ENCODE measurements around the gene ADAMTSL1. TPM values are rescaled to one million over a fixed set of nuclear protein-coding genes. Genes with fewer than 3 reads are reported as not detected.

The ADAMTSL1 gene
- polyA plus RNA-seq, 12 donors = 8.4 to 25.2 (median 16.0) TPM; not detected in 1

DNA sequence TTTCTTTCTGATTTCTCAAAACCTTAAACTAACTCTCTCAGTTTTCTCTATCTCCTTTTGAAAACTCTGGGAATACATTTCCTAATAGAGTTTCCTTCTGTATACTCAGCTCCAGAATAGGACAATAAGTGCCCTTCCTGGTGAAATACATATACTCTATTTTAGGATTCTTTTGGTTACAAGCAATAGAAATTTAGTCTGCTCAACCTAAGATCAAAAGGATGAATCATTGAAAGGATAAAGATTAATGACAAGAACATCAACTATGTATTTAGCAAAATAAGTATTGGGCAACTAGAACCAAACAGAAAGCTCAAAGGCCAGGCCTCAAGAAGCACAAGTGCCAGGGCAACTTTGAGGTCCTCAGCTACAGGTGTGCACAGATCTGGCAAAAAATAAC lies 127.1 kb downstream of the ADAMTSL1 start:
- no peak for DNase-seq

DNA sequence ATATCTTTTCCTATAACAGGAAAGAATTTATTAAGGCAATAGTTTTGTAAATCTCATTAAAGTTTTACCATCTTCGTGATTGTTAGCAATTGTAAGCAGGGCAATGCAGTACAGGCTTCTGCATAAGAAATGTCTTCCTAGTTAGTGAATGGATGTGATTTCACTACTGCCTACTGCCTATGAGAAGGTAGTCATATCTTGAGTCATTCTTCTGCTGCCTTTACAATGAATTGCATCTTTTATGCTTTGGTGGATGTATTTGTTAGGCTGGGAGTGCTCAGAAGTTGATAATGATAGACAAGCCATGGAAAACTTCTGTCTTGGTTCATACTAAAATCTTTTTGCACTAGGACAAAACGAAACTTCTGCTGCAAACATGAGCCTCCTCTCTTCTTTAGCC lies 128.0 kb downstream of the ADAMTSL1 start:
- DNase-seq = no peak

DNA sequence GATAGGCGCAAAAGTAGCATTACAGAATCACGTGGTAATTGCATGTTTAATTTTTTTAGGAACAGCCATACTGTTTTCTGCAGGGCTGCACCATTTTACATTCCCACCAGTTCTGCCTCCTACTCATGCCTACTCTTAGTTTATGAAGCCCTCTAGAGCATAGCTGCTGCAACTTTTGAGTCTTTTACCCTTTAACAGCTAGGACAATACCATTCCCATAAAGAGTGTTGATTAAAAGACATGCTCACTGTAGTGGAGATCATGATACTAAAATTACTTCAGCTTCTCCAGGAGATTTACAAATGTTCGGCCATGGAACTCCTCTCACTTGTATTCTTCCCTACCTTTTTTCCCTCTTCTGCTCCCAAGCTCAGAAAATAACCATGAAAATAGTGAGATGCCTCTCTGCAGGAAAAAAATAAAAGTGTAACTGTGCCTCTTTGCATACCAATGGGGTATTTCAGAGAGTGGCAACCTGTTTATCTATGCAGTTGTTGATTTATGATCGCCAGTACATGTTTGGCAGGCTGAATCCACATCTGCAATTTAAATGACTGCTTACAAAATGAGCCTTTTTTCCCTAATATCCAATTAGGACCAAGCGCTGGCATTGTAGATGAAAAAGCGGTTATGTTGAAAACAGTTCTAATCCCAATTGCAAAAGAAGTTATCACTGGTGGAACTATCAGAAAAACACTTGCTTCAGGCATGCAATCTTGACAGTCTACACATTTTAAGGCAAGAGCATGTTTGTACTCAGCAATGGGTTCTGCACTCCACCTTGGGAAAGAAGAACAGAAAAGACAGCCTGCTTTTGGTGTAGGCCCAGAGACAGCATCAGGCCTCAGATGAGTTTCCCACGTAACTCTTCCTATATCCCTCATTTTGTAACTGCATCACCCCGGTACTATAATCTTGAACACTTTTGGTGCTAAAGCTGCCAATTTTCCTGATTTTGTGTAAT lies 131.1 kb downstream of the ADAMTSL1 start:
- no peak for DNase-seq

DNA sequence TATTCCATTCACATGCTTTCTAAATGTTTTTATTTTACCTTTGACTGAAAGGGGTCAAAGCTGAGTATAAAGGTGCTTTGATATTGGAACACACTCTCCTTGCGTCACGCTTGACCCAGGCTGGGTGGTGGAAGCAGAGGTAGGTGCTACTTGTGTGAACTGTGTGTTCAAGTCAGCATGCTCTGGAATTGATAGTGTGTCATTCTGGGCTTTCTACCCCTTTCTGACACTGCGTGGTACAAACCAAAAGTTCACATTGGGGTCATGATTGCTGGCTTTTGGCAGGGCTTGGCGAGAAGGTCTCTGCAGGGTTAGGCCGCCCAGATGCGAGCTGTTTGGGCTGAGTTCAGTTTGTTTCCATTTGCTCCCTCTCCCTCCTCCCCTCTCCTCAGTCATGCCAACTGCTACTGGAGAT lies 131.8 kb downstream of the ADAMTSL1 start:
- peak; percentile 61 for DNase-seq

DNA sequence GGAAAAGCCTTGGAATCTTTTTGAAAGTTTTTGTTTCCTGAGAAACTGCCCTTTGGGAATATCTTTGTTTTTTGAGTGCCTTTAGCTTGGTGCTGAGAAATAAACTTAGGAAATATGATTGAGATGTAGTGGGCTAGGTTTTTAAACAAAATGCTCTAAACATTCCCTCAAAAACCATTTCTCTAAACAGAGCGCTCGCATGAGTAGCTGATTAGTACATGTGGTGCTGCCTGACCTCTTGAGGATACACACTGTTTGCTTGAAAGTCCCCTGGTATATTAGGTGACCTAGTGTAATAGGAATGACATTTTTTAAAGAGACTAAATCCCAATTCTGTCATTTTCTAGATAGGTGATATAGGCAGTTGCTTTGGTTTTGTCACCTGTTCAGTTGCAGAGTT lies 132.3 kb downstream of the ADAMTSL1 start:
- no peak for DNase-seq

DNA sequence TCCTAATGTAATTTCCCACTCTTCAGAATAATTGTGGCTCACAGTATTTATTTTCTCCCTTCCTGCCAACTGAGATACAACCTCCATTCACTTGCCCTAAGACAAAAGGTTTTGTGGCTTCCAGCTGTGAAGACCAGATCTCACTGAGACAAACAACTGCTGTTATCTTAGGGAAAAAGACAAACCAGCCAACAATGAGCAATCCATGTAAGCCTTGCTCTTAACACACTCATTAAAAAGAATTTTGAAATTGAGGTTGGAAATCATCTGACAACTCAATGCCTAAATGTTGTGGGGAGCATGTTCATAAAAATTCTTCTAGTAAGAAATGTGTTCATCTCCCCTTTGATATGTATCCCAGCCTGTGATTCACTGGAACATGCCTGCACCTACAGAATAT lies 132.9 kb downstream of the ADAMTSL1 start:
- DNase-seq = no peak

DNA sequence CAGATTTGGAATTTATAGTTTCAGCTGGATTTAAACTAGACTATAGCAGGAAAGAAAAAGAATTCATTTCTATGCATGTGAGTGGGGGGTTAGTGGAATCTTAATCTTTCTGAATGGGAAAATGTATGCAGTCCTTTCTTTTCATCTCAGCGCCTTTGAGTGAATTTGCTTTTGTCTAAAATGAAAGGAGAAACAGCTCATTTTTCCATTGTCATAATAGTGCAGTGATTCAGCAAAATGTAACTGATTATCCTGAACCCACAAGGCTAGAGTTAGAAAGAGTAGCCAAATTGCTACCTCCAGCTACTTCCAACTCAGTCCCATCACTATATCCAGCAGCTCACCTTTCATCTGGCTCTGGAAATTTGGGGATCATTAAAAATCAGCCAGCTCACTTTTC lies 134.4 kb downstream of the ADAMTSL1 start:
- DNase-seq = no peak

DNA sequence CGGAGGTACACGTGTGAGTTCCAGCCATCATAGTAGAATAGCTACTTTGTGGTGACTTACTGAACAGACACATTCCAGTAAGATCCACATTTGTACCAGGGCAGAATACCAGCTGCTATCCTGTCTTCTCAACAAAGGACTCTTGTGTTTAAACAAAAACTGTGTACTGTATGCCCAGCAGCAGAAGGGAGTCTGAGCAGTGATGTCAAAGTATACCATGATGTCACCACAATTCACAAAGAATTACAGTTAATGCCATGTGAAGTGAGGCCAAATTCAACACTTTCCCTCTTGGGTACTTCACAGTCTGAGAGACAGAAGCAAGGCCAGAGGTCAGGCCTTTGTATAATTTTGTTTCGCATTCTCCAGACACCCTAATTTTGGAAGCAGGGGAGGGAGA lies 137.0 kb downstream of the ADAMTSL1 start:
- peak; percentile 43 for DNase-seq

DNA sequence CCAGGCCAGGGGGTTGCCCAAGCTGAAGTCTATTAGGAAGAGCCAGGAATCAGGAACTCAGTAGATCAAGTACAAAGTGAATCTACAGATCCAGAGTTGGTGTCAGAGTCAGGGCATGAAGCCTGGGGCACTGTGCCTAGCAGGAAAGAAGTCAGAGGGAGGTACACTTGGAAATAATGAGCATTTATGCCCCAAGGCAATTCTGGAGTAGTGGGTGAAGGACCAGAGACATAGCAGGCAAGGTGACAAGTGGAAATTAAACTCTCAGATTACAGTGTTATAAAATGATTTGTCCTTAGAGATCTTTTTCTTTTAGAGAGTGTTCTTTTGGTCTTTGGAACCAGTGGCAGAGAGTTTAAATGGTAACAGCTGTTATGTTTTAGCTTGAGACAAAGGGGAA lies 138.0 kb downstream of the ADAMTSL1 start:
- no peak for DNase-seq

DNA sequence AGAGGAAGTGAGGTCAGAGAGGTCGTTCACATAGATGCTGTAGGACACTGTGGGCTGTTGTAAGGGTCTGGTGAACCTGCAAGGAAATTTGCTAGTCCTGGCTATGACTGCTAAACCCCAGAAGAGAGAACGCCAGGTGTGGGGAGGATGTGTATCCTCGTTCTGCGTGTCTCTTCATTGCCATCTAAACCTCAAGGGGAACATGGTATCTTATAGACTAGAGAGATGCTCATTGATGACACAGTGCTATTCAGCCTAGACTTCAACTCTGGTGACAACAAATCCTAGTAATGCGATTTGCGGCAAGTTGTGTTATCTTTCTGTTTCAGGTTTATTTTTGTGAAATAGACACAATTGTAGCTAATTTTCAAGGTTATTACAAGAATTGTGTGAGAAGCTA lies 140.2 kb downstream of the ADAMTSL1 start:
- DNase-seq = no peak

DNA sequence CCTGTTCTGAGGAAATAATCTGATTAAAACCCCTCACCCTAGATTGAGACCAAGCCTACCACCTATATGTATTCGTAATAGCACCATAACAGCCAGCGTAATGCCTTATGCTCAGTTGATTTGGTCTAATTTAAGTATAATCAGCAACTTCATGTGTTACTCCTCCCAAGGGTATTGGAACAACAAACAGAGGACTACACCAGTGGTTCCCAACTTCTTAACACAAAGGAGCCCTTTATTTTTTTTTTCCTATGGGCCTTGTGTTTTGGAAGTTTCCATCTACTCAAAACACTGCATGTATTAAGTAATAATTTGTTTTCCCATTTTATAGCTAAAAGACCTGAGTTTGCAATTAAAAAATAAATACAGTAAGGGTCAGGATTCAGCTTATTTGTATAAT lies 140.7 kb downstream of the ADAMTSL1 start:
- DNase-seq = no peak

DNA sequence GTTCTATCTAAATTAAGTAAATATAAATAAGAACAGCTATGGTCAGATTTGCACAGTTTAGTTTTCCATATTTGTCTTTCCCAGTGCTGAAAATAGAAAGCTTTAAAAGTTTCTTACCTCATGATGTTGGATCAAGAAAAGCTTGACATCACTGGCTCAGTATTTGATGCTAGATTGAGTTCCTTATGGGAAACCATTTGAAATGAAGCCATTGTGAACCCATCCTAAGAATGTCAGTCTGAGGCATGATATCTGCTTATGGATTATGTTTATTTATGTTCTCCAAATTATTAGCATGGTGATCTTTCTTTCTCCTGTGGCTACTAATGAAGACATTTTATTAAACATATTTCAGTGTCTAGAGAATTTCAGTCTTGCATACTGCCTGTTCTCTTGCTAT lies 143.0 kb downstream of the ADAMTSL1 start:
- no peak for DNase-seq

DNA sequence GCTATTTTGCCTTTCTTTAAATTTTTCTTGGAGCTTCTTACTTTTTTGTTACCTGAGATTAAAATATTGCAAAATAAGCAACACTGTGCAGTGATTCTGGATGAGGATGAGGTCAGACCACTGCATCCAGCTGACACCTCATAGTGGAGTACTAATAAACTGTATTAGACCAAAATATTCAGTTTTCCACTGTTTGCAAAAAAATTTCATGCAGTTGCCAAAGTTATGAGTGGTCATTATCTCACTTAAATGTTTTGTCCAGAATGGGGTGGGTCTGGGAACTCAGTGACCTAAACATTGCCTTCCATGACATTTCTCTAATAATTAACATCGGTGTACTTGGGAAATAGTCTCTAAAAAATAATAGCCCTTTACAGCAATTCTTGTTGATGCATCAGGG lies 143.8 kb downstream of the ADAMTSL1 start:
- no peak for DNase-seq

DNA sequence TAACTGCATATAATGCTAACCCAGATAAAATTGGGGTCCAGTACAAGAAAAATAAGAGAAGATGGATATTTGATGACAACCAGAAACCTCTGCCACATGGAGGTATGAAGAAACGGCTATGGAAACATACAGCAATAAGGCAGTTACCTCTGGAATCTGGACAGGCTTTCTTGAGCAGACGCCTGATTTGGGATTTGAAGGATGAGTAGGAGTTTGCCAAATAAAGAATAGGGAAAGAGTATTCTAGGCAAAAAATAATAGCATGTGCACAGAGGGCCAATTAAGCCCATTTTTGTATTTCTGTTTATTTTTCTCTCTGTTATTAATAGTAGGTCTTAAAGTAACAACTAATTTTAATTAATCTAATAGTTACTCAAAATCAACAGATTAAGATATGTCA lies 144.9 kb downstream of the ADAMTSL1 start:
- no peak for DNase-seq

DNA sequence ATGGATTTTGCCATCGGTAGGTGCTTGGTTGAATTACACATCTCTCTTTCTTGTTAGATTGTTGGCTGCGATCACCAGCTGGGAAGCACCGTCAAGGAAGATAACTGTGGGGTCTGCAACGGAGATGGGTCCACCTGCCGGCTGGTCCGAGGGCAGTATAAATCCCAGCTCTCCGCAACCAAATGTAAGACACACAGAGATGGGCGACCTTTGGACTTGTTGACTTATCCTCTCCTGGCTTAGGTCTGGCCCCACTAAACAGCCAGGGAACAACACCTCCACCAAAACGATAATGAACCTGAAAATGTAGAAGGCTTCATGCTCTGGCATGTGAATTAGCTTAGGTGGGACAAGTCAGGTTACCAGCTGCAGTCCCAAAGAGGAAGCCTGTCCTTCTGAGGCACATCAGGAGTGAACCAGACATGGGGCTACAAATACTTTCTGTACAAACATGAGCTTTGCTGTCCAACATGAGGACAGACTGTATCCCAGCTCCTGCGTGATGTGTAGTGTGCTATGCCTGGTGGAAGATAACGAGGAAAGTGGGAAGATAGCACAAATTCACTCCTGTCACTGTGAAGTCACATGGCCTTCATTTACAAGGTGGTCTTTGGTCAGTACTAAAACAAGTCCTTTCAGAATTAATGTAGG lies 148.4 kb downstream of the ADAMTSL1 start:
- no peak for DNase-seq

DNA sequence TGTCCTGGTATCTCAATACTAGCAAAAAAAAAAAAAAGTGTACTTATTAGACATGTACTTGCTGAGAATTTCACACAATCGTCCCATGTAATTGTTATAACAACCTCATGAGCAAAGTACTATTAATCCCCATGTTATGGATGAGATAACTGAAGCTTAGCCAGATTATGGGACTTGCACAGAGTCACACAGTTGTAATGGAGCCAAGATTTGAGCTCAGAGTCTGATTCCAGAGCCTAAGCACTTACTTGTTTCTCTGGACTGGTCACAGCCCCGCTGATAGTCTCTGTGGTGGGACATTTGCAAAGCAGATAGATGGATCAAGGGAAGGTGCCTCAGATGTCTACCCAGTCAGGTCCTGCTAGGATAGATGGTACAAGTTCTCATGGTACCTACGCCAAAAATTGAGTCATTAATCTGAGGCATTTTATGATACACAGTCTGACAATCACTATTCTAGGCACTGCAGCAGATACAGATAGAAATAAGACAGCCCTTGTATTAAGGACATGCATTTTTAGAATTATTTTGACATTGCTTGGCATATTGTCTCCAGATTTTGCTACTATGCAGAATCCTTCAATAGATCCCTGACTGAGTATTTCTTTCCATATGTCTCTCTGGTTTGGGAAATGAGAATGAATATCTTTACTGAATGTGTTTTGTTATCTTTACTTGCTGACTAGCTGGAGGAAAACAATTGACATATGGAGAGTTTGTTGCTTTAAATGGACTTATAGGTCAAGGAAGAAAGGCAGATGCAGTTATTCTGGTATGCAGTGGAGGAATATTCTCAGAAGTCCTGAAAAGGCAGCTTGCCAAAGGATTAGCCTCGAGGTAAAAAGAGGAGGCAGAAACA lies 149.5 kb downstream of the ADAMTSL1 start:
- DNase-seq = no peak

DNA sequence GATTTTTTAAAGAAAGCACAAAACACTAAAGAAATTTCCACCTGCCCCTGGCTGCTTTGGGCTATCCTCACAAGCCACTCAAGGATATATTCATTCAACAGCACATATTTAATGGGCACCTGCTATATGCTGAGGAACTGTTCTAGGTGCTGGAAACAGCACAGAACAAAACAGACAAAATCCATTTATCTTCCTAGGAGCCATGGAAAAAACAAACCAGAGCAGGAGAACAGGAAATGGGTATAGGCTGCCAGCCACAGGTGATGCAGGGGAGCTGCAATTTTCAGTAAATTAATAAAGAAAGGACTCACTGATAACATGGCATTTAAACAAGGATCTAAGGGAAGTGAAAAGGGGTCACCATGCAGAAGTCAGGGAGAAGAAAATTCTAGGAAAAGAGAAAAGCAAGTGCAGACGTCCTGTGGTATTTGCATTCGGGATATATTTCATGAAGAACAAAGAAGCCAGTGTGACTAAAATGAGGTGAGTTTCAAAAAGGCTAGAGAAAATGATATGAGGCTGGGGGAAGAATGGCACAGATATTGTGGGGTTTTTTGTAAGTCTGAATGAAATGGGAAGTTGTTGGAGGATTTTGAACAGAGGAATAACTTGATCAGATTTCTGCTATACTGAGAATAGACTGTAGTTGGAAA lies 152.2 kb downstream of the ADAMTSL1 start:
- DNase-seq = no peak

DNA sequence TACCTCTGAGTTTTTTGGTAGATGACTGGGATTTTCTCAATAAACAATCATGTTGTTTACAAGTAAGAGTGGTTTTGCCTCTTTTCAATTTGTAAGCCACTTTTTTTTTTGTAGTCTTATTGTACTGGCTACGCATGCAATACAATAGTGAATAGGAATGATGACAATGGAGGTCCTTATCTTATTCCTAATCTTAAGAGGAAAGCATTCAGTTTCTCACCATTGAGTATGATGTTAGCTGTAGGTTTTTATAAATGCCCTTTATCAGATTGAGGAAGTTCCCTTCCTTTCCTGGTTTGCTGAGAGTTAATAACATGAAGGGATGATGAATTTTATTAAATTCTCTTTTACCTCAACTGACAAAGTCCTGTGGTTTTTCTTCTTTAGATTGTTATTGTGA lies 155.2 kb downstream of the ADAMTSL1 start:
- no peak for DNase-seq

DNA sequence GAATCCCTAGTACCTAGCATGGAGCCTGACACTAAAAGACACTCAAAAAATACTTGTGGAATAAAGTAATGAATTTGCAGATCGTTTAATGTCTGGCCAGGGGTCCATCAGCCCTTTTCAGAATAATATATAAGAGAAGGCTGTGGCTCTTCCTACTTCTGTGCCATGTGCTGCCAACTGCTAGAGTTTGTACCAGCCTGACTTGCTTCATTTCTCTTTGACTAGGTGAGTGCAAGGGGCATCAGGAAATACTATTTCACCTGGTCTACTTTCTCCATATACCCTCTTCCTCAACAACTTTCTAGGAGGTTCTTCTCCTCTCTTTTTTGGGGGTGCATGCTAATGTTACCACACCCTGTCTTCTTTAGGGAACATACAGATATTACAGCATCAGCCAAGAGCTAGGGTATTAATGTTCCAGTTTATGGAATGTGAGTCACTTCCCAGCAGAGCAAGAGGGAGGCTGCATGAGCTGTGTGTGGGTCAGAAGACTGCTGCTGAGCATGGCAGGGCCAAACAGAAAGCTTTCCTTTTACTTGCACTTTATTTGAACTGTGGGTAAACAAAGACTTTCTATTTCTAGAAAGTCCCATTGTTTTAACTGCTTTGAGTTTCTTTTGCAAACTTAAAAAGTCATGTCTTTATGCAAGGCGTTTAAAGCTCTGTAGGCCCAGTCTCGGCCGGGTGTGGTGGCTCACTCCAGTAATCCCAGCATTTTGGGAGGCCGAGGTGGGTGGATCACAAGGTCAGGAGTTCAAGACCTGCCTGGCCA lies 158.9 kb downstream of the ADAMTSL1 start:
- no peak for DNase-seq

DNA sequence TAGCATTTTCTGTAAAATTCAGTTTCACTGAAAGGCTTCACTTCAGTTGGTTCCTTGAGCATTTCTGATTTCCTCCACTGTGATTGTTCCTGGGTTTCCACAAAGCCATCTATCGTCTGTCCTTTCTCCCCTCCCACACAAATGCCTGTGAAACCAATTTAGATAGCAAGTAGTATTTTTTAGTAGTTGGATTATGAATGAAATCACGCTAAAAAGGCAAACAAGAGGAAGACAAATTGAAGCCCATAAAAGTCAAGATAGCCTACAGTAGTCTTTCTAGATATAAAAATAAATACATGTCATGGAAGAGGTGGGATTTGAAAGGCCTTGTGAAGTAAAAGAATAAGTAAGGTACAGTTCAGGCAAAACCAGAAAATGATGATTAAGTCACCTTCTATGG lies 162.8 kb downstream of the ADAMTSL1 start:
- no peak for DNase-seq

Data from muscle of arm (tissue), 12 donors.